Inferior parietal cortex (tissue), 1 donor: Measurements from ENCODE around the gene CLDN24.

Experiments used
- DNase-seq: peaks from one replicate; pipeline ENCODE4 v3.0.0-alpha.2; 2016; ENCODE audit errors: extremely low spot score

CLDN24 gene

DNA sequence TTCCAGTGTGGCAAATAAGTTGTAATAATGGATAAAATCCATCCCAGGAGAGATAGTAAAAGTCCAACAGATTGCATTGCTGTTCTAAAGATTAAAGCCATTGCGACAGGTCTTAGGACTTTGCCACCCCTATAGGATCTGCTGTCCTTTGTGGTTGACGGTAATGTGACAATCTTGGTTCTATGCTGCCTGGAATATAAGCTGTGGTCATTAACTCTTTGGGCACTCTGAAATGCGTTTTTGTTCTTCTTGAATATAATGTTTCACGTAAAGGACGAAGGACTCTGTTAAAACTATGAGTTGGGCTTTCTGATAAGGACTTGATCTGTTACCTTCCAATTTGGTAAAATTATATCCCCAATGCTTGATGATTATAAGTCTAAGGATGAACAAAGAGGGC, at the start of gene CLDN24:
CLDN24 (minus strand) TSS at position 101 of the 400 bp plus-strand sequence; CDS start at position 101, 0 bp downstream.
- DNase-seq, result no peak

DNA sequence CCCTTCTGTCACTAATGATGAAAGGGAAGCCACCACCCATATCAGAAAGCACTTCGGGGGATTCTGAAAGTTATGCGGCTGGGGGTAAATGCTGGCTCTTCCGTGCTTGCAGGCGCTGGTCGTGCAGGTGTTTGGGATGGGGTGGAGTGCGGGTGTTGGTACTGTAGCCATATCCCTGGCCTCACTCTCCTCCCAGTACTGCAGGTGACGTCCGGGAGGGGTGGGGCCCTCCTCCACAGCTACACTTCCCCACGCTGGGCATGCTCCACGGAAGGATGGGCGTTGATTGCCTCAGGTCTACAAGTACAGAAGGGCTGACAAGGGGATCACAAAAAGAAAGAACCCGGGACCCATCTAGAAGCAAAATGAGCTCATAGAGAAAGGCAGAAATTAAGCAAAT, 48.6 kb upstream of the CLDN24 start:
- DNase-seq, result no peak

DNA sequence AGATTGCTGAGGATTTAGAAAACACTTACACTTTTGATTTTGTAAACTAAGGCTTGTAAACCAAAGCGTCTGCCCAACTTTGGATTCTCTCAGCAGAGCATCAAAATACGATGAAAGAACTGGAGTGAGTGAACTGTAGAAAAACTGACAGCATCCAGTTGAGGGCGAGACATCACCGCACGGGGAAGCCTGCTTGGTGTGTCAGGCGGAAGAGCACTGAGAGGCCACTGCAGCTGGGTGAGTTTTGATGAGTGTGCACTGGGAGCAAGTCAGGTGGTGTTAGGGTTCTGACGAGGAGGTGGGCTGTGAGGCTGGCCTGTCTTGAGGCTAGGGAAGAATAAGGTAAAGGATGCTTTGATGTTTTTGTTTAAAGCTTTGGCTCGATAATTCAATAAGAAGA, 46.8 kb upstream of the CLDN24 start:
- no peak for DNase-seq

DNA sequence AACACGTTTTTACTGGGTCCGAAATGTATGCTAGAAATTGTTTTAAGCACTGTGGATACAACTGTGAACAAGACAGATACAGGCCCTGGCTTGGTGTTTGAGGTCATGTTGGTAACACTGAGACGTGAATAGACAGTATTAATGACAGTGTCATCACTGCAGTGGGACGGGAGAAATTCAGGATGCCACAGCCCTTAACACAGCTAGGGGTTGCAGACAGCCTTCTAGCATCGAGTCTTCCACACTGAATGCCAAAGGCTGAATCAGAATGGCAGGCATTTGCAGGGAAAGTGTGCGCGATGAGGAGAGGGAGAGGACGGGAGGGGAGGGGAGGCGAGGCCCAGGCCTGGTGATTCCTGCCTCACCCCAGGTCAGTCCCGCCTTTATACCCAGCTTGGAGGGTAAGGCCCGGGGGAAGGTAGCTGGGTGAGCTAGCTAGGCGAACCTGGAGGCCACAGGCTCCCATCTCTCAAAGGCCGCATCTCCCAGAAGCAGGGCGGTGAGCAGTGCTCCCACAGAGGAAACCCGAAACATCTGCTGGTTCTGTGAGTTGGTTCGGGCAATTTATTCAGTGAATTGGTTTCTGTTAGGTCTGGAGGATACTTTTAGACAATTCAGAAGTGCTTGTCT, 44.1 kb upstream of the CLDN24 start:
- DNase-seq, result no peak

DNA sequence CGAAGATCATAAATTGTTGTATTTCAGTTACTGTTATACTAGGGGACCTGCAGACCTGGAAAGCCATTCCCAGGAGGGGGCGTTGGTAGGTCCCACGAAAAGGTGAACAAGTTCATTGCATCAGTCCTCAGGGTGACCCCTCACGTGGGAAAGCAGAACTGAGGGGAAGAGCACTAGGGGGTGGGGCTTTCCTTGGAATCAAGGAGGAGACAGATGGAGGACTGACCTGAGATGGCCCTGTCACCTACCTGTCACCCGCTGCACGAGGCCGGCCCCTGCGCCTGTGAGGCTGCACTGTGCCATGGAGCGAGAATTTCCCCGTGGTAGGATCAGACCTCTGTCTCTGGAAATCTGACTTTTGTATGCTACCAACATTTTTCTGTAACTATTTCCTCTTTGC, 41.8 kb upstream of the CLDN24 start:
- no peak for DNase-seq

DNA sequence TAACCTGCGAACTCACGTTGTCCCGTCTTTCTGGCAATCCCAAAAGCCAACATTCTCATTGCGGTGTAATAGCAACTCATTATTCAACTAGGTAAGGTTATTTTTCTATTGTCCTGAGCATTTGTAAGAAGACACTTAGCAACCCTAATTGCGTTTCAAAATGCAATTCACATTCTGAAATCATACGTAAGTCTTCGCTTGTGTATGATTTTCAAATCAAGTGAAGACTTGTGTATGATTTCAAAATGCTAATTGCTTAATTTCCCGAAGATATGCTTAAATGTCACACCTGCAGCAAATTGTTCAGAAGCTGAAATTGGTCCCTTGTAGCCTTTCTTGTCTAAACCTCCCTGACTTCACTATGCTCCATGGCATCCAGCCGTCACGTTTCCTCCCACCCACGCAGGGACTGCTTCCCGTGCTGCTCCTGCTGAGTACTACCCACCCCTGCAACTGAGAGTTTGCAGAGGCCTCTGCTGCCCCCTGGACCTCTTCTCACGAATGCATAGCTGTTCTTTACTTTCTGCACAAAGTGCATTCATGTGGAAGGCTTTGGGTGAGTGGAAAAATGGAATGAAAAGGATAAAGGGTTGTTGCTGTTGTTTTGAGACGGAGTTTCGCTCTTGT, 40.8 kb upstream of the CLDN24 start:
- DNase-seq, result no peak

DNA sequence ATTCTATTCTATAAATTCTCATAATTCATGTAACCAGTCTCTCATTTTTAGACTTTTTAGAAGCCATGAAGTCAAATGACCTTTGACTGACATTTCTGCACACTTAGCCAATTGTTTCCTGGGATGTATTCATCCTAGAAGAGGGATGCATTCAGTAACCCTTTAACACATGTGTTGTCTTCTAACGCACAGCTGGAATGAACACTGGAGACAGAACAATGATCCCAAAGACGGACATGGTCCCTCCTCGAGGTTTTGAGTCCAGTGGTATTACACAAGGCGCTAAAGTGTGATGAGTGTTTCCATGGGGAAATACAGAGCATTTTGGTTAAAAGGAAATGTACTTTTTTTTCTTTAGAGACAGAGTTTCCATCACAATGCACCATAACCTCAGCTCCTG, 39.8 kb upstream of the CLDN24 start:
- DNase-seq, result no peak

DNA sequence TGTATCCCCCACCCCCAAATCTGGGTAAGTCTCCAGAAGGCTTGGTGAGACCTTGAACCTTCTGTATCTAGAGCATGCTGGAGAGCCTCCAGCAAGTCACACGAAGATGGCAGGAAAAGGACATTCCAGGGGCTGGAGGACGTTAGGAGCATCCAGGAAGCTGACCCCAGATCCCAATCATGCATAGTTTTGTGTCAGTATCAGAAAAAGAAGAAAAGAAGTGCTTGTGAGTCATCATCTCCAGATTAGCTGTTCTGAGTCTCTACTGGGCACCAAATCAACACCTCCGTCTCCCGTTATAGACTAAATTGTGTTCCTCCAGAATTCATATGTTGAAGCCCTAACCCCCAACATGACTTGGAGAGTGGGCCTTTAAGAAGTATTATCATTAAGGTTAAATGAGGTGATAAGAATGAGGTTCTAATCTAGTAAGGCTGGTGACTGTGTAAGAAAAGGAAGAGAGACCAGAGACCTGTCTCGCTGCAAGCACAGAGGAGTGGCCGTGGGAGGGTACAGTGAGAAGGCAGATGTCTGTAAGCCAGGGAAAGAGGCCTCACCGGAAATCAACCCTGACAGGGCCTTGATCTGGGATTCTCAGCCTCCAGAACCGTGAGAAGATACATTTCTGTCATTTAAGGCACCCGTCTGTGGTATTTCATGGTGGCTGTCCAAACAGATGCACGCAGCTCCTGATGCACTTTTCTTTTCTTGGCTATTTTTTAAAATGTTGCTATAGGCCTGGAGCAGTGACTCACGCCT, 38.1 kb upstream of the CLDN24 start:
- peak; percentile 20 for DNase-seq

DNA sequence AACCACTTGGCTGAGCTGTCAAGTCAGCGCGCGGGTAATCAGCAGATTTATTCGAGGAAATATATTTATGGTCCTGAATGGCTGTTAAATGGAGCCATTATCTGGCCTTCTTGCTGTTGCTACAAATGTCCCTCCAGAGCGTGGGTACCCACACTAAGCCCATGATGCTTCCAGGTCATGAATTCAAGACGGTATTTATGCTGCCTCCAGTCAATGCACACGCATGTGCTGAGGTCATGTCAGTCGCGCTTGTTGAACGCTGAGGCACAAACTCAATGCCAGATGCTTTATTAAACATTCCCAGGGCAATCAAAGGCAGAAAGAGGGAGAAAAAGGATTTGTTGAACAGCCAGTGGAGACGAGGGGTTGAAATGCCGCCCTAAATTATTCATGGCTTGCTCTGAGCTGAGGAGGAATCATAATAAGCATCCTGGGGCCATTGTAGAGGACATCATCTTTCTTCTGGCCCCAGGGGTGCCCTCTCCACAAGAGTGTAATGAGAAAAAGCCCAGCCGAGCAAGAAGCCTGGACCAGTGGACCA, 36.1 kb upstream of the CLDN24 start:
- DNase-seq, result no peak

DNA sequence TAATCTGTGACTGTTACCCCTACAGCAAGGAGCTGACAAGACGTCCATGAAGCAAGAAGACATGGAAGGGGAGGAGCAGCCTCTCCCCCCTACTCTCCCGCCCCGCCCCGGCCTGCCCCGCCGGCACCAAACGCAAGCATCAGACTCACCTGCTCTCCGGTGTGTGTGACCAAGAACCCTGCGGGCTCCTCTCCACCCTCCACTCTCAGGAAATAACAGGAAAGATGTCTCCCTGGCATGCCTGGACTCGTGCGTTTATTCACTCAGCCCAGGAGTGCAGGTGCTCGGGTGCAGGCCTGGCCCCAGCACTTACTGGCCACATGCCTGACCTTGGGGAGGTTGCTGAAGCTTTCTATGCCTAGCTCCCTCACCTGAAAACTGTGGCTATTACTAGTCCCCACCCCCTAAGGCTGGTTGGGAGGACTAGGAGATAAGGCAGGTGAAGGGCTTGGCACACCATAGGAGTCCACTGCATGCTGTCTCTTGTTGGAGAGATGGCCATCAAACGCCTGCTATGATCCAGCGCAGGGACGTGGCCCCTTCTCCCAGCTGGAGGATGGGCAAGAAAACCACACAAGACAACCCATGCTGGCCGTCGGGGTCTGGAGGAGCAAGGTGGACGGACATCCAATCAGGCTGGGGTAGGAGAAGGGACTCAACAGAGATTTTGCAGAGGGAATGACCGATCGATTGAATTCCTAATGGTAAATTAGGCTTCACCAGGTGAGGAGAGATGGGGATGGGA, 34.9 kb upstream of the CLDN24 start:
- DNase-seq, result no peak

DNA sequence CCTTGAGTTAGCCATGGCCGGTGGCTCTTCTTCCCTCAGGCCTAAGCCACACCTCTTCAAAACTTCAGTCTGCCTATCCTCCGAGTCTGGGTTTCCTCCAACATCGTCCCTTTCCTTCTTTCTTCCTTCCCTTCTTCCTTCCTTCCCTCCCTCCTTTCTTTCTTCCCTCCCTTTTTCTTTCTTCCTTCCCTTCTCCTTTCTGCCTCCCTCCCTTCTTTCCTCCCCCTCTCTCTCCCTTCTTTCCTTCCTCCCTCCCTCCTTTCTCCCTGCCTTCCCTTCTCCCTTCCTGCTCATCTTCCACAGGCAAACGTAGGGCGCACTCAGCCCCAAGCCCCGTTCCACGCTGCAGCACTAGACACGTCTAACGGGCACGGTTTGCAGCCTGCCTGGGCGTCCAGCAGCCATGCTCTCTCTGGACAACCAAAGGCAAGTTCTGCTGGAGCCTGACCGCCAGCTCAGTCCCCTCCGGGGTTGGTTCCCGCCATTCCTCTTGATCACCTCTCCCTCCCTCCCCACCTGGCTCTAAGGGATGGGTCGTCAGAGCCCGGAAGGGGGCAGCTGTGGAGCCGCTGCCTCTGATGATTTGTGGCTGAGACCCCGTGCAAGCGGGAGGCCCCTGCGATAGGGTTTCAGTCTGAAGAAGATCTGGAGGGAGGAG, 34.1 kb upstream of the CLDN24 start:
- DNase-seq, result no peak

DNA sequence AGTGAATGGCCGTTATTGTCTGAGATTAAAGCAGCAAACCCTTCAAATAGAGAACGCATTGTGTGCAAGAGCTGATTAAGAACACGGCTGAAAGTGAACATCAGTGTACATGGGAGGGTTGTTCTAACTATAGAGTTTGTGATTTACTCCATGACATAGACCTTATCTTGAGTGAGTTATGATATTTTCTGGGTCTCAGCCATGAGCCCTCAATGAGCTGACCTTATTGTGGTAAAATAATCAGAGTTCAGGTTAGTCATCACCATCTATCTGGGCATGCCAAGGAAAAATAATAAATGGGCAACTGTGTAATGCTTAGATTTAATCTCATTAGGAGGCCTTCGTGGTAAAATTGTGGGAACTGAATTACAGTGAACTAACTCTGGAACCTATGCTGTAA, 33.2 kb upstream of the CLDN24 start:
- DNase-seq, result no peak

DNA sequence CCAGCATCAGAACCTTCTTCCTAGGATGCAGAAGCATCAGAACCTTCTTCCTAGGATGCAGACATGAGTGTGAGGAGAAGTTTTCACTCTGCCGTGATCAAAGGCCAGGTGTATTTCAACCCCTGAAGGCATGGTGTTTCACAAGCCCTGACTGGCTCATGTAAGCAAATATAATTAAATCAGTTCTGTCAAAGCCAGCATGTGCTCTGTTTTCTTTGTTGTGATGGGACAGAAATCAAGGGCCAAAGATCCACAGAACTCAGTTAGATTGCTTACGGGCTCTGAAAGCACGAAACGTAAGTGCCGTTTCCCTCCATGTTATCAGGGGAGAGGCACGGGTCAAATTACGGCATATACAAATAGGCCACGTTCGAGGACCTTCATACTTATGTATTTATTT, 32.0 kb upstream of the CLDN24 start:
- DNase-seq, result no peak

DNA sequence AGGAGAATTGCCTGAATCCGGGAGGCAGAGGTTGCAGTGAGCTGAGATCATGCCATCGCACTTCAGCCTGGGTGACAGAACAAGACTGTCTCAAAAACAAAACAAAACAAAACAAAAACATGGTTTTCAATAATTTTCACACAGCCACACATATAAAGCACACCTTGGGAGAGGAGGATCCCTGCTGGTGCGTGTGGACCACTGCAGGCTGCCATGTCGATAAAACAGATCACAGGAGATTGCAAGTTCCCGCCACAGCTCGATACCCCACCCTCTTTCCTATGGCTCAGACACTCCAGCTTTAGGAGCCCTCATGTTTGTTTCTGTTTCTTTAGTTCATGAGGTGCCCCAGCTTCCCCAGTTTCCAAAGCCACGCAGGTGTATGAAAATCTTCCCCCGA, 31.3 kb upstream of the CLDN24 start:
- no peak for DNase-seq

DNA sequence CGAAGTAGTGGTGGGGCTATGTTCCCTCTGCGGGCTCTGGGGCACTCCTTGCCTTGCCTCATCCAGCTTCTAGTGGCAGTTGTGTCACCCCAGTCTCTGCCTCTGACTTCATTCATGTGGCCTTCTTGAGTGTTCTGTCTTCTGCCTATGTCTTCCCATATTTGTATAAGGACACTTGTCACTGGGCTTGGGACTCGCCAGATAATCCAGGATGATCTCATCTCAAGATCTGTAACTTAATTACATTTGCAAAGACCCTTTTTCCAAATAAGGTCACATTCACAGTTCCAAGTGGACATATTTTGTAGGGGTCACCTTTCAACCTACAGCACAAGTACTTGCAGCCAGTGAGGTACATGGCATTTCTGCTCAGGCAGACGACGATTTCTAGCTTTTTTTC, 30.3 kb upstream of the CLDN24 start:
- DNase-seq, result no peak

DNA sequence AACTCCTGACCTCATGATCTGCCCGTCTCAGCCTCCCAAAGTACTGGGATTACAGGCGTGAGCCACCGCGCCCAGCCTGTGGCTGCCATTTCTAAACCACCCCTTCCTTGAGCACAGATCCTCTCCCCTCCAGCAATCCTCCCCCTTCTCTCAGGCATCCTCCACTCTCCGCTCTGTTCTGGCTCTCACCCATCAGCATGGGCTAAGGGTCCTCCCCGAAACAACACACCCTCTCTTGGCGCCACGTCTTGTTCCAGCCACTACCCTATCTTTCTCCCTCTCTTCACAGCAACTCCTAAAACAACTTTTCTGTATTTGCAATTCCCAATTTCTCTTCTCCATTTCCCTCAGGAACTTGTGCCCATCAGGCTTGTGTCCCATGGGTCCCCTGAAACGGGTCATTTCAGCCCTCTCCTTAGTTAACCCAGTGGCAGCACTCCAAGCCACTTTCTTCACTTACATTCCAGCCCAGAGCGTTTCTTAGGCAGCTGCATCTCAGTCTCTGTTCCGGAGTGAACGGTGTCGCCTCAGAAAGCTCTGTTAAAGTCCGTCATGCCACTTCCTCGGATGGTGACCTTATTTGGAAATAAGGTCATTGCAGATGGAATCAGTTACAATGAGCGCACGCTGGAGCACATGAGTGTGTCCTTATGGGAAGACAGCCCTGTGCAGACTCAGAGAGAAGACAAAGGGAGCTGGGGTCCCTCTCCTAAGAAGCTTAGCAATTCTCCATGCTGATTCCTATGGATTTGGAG, 28.3 kb upstream of the CLDN24 start:
- DNase-seq, result no peak

DNA sequence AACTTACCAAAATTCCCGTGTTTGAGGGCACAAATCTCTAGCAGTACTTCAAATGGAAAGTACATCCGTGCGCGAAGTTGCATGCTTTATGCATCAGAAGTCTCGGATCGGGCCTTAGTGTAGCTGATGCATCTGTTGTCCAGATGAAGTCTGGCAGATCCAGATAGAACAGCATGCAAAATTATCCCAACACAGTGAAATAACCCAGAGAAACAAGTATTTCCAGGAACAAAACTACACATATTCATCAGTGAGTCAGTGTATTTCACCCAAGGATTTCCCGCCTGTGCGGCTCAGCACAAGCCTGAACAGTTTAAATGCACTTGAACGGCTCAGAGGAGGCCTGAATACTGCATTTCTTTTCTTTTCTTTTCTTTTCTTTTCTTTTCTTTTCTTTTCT, 27.4 kb upstream of the CLDN24 start:
- no peak for DNase-seq

DNA sequence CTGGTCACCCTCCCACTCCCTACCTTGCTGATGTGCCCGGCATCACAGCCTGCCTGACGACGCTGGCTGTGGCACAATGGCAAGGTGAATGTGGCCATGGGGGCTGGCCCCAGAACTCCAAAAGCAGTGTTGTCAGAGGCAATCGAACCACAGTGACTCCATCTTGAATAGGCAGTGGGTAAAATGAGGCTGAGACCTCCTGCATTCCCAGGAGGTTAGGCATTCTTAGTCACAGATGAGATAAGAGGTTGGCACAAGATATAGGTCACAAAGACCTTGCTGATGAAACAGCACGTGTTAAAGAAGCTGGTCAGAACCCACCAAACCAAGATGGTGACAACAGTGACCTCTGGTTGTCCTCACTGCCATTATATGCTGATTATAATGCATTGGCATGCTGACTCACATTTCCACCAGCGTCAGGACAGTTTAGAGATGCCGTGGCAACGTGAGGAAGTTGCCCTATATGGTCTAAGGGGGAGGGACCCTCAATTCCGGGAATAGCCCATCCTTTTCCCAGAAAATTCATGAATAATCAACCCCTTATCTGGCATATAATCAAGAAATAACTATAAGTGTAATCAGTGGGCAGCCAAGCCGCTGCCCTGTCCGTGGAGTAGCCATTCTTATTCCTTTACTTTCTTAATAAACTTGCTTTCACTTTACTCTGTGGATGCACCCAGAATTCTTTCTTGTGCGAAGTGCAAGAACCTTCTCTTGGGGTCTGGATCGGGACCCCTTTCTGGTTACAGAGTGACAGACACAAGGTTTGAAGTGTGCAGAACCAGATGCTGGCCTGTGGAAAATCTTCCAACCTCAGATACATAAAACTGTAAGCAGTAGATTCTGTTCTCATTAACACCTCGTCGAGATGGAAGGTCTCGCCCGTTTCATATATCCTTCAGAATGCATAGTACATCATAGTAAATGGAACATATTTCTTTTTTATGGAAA, 26.8 kb upstream of the CLDN24 start:
- no peak for DNase-seq

DNA sequence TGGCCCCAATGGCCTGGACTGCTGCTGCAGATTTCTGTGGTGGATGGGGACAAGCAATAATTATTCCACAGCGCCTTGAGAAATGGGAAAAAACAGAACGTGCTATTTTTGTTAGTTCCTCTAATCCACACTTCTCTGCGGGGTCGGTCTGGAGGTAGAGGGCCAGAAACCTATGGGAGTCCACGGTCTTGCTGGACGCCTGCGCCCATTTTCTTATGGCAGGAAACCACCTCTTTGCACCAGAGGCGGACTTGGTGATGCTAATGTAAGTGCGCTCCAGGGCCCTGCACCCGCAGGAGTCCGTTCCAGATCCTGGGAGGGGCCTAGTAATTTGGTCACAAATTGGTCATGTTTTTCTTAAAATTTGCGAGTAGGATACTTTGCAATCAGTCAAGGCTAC, 25.9 kb upstream of the CLDN24 start:
- DNase-seq, result no peak

DNA sequence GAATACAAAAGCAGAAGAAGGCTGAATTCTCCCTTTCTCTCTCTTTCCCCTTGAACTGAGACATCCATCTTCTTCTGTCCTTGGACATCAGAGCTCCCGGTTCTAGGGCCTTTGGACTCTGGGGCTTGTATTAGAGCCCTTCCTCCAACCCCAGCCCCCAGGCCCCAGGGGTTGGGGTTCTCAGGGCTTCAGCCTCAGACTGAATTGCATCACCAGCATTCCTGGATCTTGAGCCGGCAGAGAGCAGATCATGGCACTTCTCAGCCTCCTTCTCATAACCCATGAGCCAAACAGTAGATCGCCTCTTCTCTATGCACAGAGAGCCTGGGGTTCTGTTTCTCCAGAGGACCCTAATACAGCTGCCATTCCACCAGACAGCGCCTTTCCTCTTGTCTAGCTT, 25.3 kb upstream of the CLDN24 start:
- DNase-seq, result no peak
